Measurements from ENCODE around the gene SAP30BP. TPM values are rescaled to one million over a fixed set of nuclear protein-coding genes. Genes with fewer than 3 reads are reported as not detected.
A peak's percentile ranks its signal among the peaks of the same experiment; 100 is the strongest.

The SAP30BP gene
- total RNA-seq, 1 experiment from 2014 or later: 126 TPM

DNA sequence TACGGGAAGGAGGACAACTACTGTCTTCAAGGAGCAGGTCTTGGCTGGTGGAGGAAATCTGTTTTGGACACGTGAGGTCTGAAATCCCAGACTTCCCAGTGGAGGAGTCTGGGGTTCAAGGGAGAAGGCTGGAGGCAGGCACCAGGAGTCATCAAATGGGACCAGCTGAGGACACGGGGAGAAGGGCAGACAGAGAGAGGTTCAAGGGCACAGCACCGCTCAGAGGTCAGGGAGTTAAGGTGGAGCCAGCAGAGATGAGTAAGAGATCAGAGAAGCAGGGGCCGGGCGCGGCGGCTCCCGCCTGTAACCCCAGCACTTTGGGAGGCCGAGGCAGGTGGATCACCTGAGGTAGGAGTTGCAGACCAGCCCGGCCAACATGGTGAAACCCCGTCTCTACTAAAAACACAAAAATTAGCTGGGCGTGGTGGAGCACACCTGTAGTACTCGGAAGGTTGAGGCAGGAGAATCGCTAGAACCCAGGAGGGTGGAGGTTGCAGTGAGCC, 44.3 kb upstream of the SAP30BP start:
- no TSS peak for BruUV-seq (replicated peaks)
- CTCF ChIA-PET: interaction anchor here (1.0 to 3.3 kb wide), 2 partner anchors 11 to 125 kb away, joined by 4 to 24 read pairs; partner anchors contain the start of gene SMIM5
- Mint-ChIP-seq H3K4me3 (ENCODE audit: unreplicated experiment) (no peak overlapping the region), H3K9me3 (ENCODE audit: unreplicated experiment) (no peaks in the 10 kb centered on the region), H3K36me3 (ENCODE audit: insufficient read depth, unreplicated experiment) (peaks cover 27% of the 10 kb centered on the region), H3K27me3 (ENCODE audit: insufficient read depth, unreplicated experiment) (no peaks in the 10 kb centered on the region), H3K4me1 (ENCODE audit: low read depth, unreplicated experiment) (peaks cover 11% of the 10 kb centered on the region), H3K27ac (ENCODE audit: unreplicated experiment) (peak overlapping the region; percentile 31)
- intact Hi-C loops (cut with micrococcal nuclease; ENCODE audit: unreplicated experiment): no loop called here
- Histone ChIP-seq H3K9me3 (no peaks in the 10 kb centered on the region), H3K4me1 (peaks cover 6% of the 10 kb centered on the region; the same call in 1 of the 2 replicates), H3K27me3 (replicated peaks; ENCODE audit: control insufficient read depth, insufficient read depth, low read length) (no peaks in the 10 kb centered on the region), H3K4me3 (ENCODE audit: low read depth, low read length) (no peak overlapping the region), H3K36me3 (ENCODE audit: control insufficient read depth, insufficient read depth, low read length) (no peaks in the 10 kb centered on the region)
- no peak for DNase-seq
- TF ChIP-seq, protein P1, sequence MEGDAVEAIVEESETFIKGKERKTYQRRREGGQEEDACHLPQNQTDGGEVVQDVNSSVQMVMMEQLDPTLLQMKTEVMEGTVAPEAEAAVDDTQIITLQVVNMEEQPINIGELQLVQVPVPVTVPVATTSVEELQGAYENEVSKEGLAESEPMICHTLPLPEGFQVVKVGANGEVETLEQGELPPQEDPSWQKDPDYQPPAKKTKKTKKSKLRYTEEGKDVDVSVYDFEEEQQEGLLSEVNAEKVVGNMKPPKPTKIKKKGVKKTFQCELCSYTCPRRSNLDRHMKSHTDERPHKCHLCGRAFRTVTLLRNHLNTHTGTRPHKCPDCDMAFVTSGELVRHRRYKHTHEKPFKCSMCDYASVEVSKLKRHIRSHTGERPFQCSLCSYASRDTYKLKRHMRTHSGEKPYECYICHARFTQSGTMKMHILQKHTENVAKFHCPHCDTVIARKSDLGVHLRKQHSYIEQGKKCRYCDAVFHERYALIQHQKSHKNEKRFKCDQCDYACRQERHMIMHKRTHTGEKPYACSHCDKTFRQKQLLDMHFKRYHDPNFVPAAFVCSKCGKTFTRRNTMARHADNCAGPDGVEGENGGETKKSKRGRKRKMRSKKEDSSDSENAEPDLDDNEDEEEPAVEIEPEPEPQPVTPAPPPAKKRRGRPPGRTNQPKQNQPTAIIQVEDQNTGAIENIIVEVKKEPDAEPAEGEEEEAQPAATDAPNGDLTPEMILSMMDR (IDR thresholded peaks at IDR 0.05; ENCODE audit: insufficient read depth in 1 of 2, low read depth in 1 of 2, low read length in 1 of 2, severe bottlenecking in 1 of 2, unreplicated experiment in 1 of 2): no peak
- POLR2A ChIA-PET: no interaction called here

DNA sequence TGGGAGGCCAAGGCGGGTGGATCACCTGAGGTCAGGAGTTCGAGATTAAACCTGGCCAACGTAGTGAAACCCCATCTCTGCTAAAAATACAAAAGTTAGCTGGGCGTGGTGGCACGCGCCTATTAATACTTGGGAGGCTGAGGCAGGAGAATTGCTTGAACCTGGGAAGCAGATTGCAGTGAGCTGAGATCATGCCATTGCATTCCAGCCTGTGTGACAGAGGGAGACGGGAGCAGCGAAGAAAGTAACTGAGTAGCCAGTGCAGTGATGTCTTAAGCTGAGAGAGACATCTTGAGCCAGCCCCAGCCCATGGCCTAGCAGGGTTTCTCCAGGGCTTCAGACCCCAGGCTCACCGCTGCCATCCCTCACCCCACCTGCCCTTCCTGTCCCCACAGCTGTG, 43.8 kb upstream of the SAP30BP start:
- POLR2A ChIA-PET: no interaction called here
- H3K4me3 Mint-ChIP-seq (ENCODE audit: unreplicated experiment): no peak overlapping the region
- Histone ChIP-seq H3K4me1 (peaks cover 6% of the 10 kb centered on the region; the same call in 1 of the 2 replicates), H3K9me3 (no peaks in the 10 kb centered on the region), H3K4me3 (ENCODE audit: low read depth, low read length) (no peak overlapping the region), H3K27me3 (replicated peaks; ENCODE audit: control insufficient read depth, insufficient read depth, low read length) (no peaks in the 10 kb centered on the region), H3K36me3 (ENCODE audit: control insufficient read depth, insufficient read depth, low read length) (no peaks in the 10 kb centered on the region)
- TF ChIP-seq, protein P1 (IDR thresholded peaks at IDR 0.05; ENCODE audit: insufficient read depth in 1 of 2, low read depth in 1 of 2, low read length in 1 of 2, severe bottlenecking in 1 of 2, unreplicated experiment in 1 of 2): no peak
- intact Hi-C loops (cut with micrococcal nuclease; ENCODE audit: unreplicated experiment): no loop called here
- no TSS peak for BruUV-seq (replicated peaks)
- DNase-seq: no peak
- no peaks in the 10 kb centered on the region for H3K9me3 Mint-ChIP-seq (ENCODE audit: unreplicated experiment)
- peaks cover 11% of the 10 kb centered on the region for H3K4me1 Mint-ChIP-seq (ENCODE audit: low read depth, unreplicated experiment)
- H3K27ac Mint-ChIP-seq (ENCODE audit: unreplicated experiment): peak overlapping the region; percentile 31
- CTCF ChIA-PET: interaction anchor here (1.0 to 3.3 kb wide), 2 partner anchors 10 to 124 kb away, joined by 4 to 24 read pairs; partner anchors contain the start of gene SMIM5
- H3K36me3 Mint-ChIP-seq (ENCODE audit: insufficient read depth, unreplicated experiment): peaks cover 29% of the 10 kb centered on the region
- no peaks in the 10 kb centered on the region for H3K27me3 Mint-ChIP-seq (ENCODE audit: insufficient read depth, unreplicated experiment)

DNA sequence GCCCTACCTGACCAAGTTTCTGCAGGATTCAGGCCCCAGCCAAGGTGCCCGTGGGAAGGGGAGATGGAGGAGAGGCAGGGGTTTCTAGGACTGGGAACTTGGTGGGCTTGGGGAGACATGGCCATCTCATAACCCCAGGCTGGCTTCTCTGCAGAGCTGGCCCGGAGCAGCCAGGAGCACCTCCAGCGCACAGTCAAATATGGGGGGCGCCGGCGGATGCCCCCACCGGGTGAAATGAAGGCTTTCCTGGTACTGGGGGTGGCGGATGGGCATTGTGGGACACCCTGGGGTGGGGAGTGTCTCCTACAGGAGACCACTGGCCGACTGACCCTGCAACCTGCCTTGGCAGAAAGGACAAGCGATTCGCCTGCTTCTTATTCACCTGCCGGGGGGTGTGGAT, 43.1 kb upstream of the SAP30BP start:
- no peak overlapping the region for H3K4me3 Mint-ChIP-seq (ENCODE audit: unreplicated experiment)
- Histone ChIP-seq H3K4me1 (peaks cover 6% of the 10 kb centered on the region; the same call in 1 of the 2 replicates), H3K4me3 (ENCODE audit: low read depth, low read length) (no peak overlapping the region), H3K27me3 (replicated peaks; ENCODE audit: control insufficient read depth, insufficient read depth, low read length) (no peaks in the 10 kb centered on the region), H3K9me3 (no peaks in the 10 kb centered on the region), H3K36me3 (ENCODE audit: control insufficient read depth, insufficient read depth, low read length) (0 out of 2 replicates have a peak, but pooled peaks cover 1% of the 10 kb centered on the region)
- H3K27me3 Mint-ChIP-seq (ENCODE audit: insufficient read depth, unreplicated experiment): no peaks in the 10 kb centered on the region
- intact Hi-C loops (cut with micrococcal nuclease; ENCODE audit: unreplicated experiment): no loop called here
- ChIA-PET POLR2A (no interaction called here), CTCF (interaction anchor here (1.0 to 3.3 kb wide), 3 partner anchors 9 to 141 kb away, joined by 4 to 24 read pairs (median 6); partner anchors contain the start of genes GALK1 and SMIM5)
- no TSS peak for BruUV-seq (replicated peaks)
- peaks cover 11% of the 10 kb centered on the region for H3K4me1 Mint-ChIP-seq (ENCODE audit: low read depth, unreplicated experiment)
- TF ChIP-seq, protein P1 (IDR thresholded peaks at IDR 0.05; ENCODE audit: insufficient read depth in 1 of 2, low read depth in 1 of 2, low read length in 1 of 2, severe bottlenecking in 1 of 2, unreplicated experiment in 1 of 2): no peak
- DNase-seq: no peak
- no peak overlapping the region for H3K27ac Mint-ChIP-seq (ENCODE audit: unreplicated experiment)
- H3K36me3 Mint-ChIP-seq (ENCODE audit: insufficient read depth, unreplicated experiment): peaks cover 36% of the 10 kb centered on the region
- no peaks in the 10 kb centered on the region for H3K9me3 Mint-ChIP-seq (ENCODE audit: unreplicated experiment)

Data from Caco-2 (cell line).